ENCODE measurements around the gene RHBDF2.

DNA sequence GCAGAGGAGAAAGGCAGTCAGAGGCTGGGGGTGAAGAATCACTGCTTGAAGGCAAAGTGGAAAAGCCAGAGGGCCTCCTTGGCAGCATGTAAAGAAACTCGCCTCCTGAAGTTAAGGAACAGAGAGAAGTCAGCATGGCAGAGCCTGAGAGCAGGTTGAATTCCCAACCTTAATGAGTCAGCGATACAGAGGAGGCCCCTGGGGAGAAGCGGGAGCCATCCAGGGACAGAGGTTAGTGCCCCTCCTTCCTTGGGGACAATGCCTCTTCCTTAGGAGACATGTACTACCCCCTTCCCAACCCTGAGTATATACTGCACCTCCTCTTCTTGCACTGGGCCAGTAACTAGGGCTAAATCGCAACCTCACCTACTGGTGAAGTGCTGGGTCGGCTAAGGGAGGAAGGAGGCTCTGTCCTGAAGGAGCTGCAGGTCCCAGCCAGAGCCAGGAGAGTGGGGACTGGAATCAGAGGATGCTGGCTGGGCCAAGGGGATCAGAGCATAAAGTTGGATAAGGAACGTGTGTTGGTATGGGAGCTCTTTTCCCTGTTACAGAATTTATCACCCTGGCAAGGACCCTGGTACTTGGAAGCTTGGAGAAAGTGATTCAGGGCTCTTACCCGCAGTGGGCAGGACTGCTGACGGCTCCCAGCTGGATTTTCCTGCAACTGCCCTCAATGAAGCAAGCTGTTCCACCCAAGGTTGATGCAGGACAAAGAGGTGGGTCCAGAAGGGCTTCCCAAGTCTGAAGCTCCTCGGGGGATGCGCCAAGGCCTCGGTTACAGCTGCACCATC, 39.3 kb downstream of the RHBDF2 start:
- TF ChIP-seq POLR2A (IDR thresholded peaks at IDR 0.05): no peak
- TF ChIP-seq, protein P1, sequence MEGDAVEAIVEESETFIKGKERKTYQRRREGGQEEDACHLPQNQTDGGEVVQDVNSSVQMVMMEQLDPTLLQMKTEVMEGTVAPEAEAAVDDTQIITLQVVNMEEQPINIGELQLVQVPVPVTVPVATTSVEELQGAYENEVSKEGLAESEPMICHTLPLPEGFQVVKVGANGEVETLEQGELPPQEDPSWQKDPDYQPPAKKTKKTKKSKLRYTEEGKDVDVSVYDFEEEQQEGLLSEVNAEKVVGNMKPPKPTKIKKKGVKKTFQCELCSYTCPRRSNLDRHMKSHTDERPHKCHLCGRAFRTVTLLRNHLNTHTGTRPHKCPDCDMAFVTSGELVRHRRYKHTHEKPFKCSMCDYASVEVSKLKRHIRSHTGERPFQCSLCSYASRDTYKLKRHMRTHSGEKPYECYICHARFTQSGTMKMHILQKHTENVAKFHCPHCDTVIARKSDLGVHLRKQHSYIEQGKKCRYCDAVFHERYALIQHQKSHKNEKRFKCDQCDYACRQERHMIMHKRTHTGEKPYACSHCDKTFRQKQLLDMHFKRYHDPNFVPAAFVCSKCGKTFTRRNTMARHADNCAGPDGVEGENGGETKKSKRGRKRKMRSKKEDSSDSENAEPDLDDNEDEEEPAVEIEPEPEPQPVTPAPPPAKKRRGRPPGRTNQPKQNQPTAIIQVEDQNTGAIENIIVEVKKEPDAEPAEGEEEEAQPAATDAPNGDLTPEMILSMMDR (IDR thresholded peaks at IDR 0.05): no peak

Measured in uterus (tissue), 2 donors.